Measurements from ENCODE around the gene ADCK1.
"Not testable (repeated sequence)": the region's sequence is repeated elsewhere in the genome, so short reads cannot be mapped to it uniquely, and the experiment has no call there.

ADCK1 gene

GRCh38 chr14:77799863-77800730 lies at the start of gene ADCK1:
Gene ADCK1, plus strand, starts transcription at chr14:77800109. Its CDS starts 18,870 bp downstream, at chr14:77818979.
- DNase-seq, result peak; percentile 73 to 99 (median 91)

GRCh38 chr14:77752266-77752665 lies 47.6 kb upstream of the ADCK1 start:
- DNase-seq, result no peak

- DNase-seq, result no peak
These were observed 47.0 kb upstream of the ADCK1 start for GRCh38 chr14:77752799-77753516.

GRCh38 chr14:77760381-77761204 lies 39.3 kb upstream of the ADCK1 start, which contains the start of gene SNW1:
Gene SNW1, minus strand, starts transcription at chr14:77761156. Its CDS starts 29 bp downstream, at chr14:77761127.
- peak in 55 of 56 donors; percentile 55 to 98 (median 88) for DNase-seq

GRCh38 chr14:77761205-77761931 lies 38.5 kb upstream of the ADCK1 start:
- peak in 29 of 56 donors; percentile 0 to 92 (median 8) for DNase-seq

- DNase-seq, result no peak
These were observed 36.6 kb upstream of the ADCK1 start for GRCh38 chr14:77763316-77763715.

GRCh38 chr14:77763978-77764377 lies 35.9 kb upstream of the ADCK1 start:
- no peak for DNase-seq

GRCh38 chr14:77768442-77769069 lies 31.4 kb upstream of the ADCK1 start:
- DNase-seq, result not testable (repeated sequence)

GRCh38 chr14:77773966-77774365 lies 25.9 kb upstream of the ADCK1 start:
- not testable (repeated sequence) for DNase-seq

- DNase-seq, result no peak
These were observed 17.7 kb upstream of the ADCK1 start for GRCh38 chr14:77782202-77782601.

GRCh38 chr14:77786148-77786547 lies 13.8 kb upstream of the ADCK1 start:
- no peak for DNase-seq

GRCh38 chr14:77790566-77791224 lies 9.2 kb upstream of the ADCK1 start:
- no peak for DNase-seq

GRCh38 chr14:77791225-77791600 lies 8.7 kb upstream of the ADCK1 start:
- DNase-seq, result no peak

- not testable (repeated sequence) for DNase-seq
These were observed 6.7 kb upstream of the ADCK1 start for GRCh38 chr14:77793255-77793654.

GRCh38 chr14:77794357-77794756 lies 5.6 kb upstream of the ADCK1 start:
- DNase-seq, result no peak

GRCh38 chr14:77799456-77799855 lies 453 bp upstream of the ADCK1 start:
- DNase-seq, result not testable (repeated sequence)

- no peak for DNase-seq
These were observed 905 bp downstream of the ADCK1 start for GRCh38 chr14:77800814-77801213.

GRCh38 chr14:77804592-77804991 lies 4.7 kb downstream of the ADCK1 start:
- DNase-seq, result peak in 1 of 56 donors; percentile 1

- no peak for DNase-seq
These were observed 5.8 kb downstream of the ADCK1 start for GRCh38 chr14:77805706-77806105.

GRCh38 chr14:77808250-77808649 lies 8.3 kb downstream of the ADCK1 start:
- DNase-seq, result no peak
